Astrocyte of the spinal cord (primary cell): Measurements from ENCODE around the gene ERN1.

Source experiments
- DNase-seq: peaks from one replicate; pipeline ENCODE4 v3.0.0; 2011; ENCODE audit warnings: low read depth, low spot score
- H3K4me3 ChIP-seq: 2 replicates; pipeline ENCODE4 v1.5.1; 2011; ENCODE audit warnings: low read depth, mild to moderate bottlenecking, low read length, moderate library complexity
- in situ Hi-C: cut with HindIII; loops from 2 replicates; pipeline ENCODE4 v1.10.0; 2017; ENCODE audit warnings: low sequenced_read_pairs
- TF ChIP-seq, protein P1 (sequence below): IDR thresholded peaks from 2 replicates; pipeline ENCODE4 v1.5.1; 2012; ENCODE audit warnings: low read depth, mild to moderate bottlenecking, low read length, inconsistent platforms

Gene ERN1

GRCh38 chr17:63998721-63999679 is 130.9 kb downstream of the ERN1 start:
- in situ Hi-C loops: no loop called here
- no peak for DNase-seq
- peak overlapping the region; percentile 53 for H3K4me3 ChIP-seq
- TF ChIP-seq, protein P1, sequence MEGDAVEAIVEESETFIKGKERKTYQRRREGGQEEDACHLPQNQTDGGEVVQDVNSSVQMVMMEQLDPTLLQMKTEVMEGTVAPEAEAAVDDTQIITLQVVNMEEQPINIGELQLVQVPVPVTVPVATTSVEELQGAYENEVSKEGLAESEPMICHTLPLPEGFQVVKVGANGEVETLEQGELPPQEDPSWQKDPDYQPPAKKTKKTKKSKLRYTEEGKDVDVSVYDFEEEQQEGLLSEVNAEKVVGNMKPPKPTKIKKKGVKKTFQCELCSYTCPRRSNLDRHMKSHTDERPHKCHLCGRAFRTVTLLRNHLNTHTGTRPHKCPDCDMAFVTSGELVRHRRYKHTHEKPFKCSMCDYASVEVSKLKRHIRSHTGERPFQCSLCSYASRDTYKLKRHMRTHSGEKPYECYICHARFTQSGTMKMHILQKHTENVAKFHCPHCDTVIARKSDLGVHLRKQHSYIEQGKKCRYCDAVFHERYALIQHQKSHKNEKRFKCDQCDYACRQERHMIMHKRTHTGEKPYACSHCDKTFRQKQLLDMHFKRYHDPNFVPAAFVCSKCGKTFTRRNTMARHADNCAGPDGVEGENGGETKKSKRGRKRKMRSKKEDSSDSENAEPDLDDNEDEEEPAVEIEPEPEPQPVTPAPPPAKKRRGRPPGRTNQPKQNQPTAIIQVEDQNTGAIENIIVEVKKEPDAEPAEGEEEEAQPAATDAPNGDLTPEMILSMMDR: no peak

- peak within 1 kb of the TSS; percentile 53 for H3K4me3 ChIP-seq
- DNase-seq: no peak
- TF ChIP-seq, protein P1: no peak
- in situ Hi-C loops: no loop called here
Observed at GRCh38 chr17:63998050-63998720, 131.8 kb downstream of the ERN1 start, which contains the start of gene PRR29. Gene PRR29, plus strand, starts transcription at chr17:63998351. Its CDS starts 14 bp downstream, at chr17:63998365.

DNA sequence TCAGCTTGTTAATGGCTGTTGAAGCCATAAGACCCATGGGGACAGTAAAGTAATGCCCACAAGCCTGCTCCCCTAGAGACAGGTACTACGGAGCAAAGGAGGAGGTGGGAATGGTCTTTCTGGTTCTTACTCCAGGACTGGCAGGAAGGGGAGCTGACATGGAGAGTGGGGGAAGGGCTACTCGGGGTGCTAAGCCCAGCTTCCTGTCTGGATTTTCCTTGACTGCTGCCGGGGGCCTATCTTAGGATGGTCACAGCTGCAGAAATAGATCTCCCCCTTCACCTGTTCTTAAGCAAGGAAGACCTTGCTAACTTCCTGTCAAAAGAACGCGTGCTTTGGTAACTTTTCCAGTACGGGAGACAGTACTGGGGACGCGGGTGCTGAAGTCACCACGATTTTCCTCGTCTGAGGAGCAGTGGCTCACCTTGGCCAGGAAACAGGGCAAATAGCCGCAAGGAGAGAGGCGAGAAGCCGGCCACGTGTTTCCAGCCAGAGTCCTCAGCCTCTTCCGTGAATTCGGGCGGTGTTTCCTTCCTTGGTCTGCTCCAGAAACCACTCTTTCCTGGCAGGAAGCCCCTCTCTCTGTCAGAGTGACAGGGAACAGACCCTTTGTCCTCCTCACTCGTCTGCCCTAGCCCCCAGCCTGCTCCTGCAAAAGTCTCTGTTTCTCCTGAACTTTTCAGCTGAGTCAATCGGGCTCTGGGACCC is 132.4 kb downstream of the ERN1 start:
- no peak for DNase-seq
- TF ChIP-seq, protein P1: no peak
- in situ Hi-C loops: no loop called here
- peak overlapping the region; percentile 53 for H3K4me3 ChIP-seq

DNA sequence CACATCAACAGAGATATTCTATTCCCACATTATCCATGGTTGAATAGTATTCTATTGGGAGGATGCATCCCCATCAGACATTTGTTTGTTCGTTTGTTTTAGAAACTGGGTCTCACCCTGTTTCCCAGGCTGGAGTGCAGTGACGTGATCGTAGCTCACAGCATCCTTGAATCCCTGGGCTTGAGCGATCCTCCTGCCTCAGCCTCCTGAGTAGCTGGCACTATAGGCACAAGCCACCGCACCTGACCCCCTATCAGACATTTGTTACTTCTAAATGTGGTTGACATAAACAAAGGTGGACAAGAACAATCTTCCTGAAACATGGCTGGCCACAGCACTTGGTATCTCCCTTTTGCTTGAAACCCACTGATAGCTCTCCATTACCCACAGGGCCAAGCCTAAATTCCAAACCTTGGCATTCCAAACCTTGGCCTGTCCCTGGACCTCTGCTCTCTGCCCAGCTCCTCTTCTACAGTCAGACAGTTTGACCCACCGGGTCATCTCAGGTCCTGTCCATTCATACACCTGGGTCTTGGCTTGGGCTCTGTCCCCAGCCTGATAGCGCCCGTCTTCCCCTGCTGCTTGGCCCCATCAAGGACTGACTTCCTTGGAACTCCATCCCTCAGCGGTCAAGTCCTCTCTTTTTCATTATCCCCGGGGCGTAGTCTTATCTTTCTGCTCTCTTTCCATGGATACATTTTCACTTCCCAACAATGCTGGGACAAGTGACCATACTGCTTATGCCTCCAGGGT is 133.3 kb downstream of the ERN1 start:
- H3K4me3 ChIP-seq: no peak overlapping the region
- DNase-seq: no peak
- in situ Hi-C loops: no loop called here
- TF ChIP-seq, protein P1: no peak

- H3K4me3 ChIP-seq: no peak overlapping the region
- DNase-seq: no peak
- TF ChIP-seq, protein P1: no peak
- in situ Hi-C loops: no loop called here
Observed at GRCh38 chr17:63995626-63996025, 134.3 kb downstream of the ERN1 start.
